Mesodermal cell (in vitro differentiated cells): ENCODE results near the gene LIAS.

Experiments used
- H3K27ac ChIP-seq: 2 replicates; pipeline ENCODE4 v1.7.0; 2013; ENCODE audit warnings: mild to moderate bottlenecking, low read depth, low read length, moderate library complexity; ENCODE audit not compliant: severe bottlenecking
- H3K36me3 ChIP-seq: 2 replicates; pipeline ENCODE4 v1.7.1; 2013; ENCODE audit warnings: mild to moderate bottlenecking, low read length, moderate library complexity; ENCODE audit not compliant: control insufficient read depth, insufficient read depth
- H3K4me1 ChIP-seq: one replicate; pipeline ENCODE4 v1.7.1; 2013; ENCODE audit warnings: mild to moderate bottlenecking, low read length; ENCODE audit not compliant: insufficient read depth, control insufficient read depth, poor library complexity, severe bottlenecking
- H3K4me3 ChIP-seq: 2 replicates; pipeline ENCODE4 v1.7.0; 2013; ENCODE audit warnings: low read length, control low read depth, mild to moderate bottlenecking; ENCODE audit not compliant: insufficient read depth, poor library complexity, severe bottlenecking; ENCODE audit errors: extremely low read depth
- H3K9me3 ChIP-seq: 2 replicates; pipeline ENCODE4 v1.7.1; 2013; ENCODE audit warnings: mild to moderate bottlenecking, low read length, moderate library complexity; ENCODE audit not compliant: control insufficient read depth
- WGBS, 2 experiments: methylation state at CpG; one replicate each; pipeline ENCODE4 v1.1.5; 2013; ENCODE audit warnings: missing lambda C conversion rate in 2 of 2; ENCODE audit not compliant: insufficient coverage in 2 of 2; 5-methylcytosine and 5-hydroxymethylcytosine counted together

LIAS gene

DNA sequence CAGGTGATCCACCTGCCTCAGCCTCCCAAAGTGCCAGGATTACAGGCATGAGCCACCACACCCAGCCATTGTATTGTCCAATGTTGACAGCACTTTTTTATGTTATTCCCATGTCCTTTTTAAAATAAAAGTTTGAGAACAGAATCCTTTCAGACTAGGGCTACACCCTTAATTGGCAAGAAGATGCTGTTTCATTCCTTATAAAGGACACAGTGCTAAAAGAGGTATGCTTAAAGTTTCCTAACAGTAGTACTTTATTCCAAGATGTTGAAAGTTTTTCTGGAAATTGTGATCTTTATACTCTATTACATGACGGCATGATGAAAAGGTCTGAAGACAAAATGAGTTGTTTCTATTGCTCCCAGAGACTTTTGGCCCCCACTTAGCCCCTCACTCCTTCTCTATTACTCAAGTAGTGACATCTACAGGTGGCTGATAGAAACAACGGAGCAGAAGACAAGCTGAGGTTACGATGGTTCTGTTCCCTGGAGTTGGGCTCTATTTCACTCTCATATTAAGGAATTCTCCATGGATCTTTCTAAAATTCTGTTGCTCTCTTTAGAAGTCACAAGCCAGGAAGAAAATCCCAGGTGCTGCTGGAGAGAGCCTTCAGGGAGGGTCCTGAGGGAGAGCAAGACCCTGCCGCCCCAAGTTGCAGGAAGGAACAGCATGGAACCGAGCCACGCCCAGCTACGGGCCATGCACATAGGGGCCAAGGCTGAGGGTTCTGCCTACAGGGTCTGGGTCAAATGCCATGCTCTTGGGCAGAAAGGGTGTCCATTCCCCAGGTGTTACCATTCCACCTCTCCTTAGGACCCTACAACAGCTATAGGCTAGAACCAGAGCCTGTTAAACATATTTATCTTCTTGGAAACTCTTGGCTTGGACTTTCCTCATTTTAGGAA is 22.9 kb upstream of the LIAS start:
- Histone ChIP-seq H3K4me1 (no peaks in the 10 kb centered on the region), H3K4me3 (no peak overlapping the region)
- WGBS, 2 experiments: 72 to 75% methylated on average over 4 to 6 of the region's 7 CpGs

GRCh38 chr4:39441593-39441992 is 17.3 kb upstream of the LIAS start:
- no peaks in the 10 kb centered on the region for H3K9me3 ChIP-seq
- no peaks in the 10 kb centered on the region for H3K4me1 ChIP-seq
- 100% methylated on average over 1 of the region's 2 CpGs for WGBS, 2 experiments
- no peaks in the 10 kb centered on the region for H3K36me3 ChIP-seq
- no peak overlapping the region for H3K4me3 ChIP-seq
- H3K27ac ChIP-seq: no peak overlapping the region

More for the DNA sequence above, 22.9 kb upstream of the LIAS start:
- no peak overlapping the region for H3K27ac ChIP-seq
- H3K36me3 ChIP-seq: no peaks in the 10 kb centered on the region
- H3K9me3 ChIP-seq: no peaks in the 10 kb centered on the region

DNA sequence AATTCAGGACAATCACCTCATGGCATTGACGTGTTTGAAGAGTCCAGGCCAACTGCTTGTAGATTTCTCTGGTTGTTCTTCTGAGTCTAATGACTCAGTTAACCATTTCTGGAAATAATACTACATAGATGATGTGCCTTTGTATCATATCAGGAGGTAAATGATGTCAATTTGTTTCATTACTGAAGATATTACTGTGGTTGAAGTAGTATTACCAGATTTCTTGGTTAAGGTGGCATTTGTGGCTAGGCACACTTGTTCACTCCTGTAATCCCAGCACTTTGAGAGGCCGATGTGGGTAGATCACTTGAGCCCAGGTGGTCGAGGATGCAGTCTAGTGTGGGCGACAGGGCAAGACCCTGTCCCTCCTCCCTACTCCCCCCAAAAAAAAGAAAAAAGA is 15.9 kb upstream of the LIAS start:
- 86% methylated on average over 1 of the region's 4 CpGs; no CpG with 5 or more reads in 1 of the 2 experiments for WGBS, 2 experiments
- H3K9me3 ChIP-seq: no peaks in the 10 kb centered on the region
- H3K27ac ChIP-seq: no peak overlapping the region
- H3K4me3 ChIP-seq: no peak overlapping the region
- H3K4me1 ChIP-seq: no peaks in the 10 kb centered on the region
- H3K36me3 ChIP-seq: peaks cover 7% of the 10 kb centered on the region

GRCh38 chr4:39446483-39446841 is 12.4 kb upstream of the LIAS start:
- no peak overlapping the region for H3K27ac ChIP-seq
- whole genome bisulfite sequencing, 2 experiments: 96 to 97% methylated on average over 16 to 20 of the region's 20 CpGs
- no peaks in the 10 kb centered on the region for H3K4me1 ChIP-seq
- no peak overlapping the region for H3K4me3 ChIP-seq
- peaks cover 25% of the 10 kb centered on the region for H3K36me3 ChIP-seq
- H3K9me3 ChIP-seq: no peaks in the 10 kb centered on the region

GRCh38 chr4:39446842-39447573 is 11.8 kb upstream of the LIAS start:
- Histone ChIP-seq H3K4me3 (no peak overlapping the region), H3K9me3 (no peaks in the 10 kb centered on the region), H3K36me3 (peaks cover 31% of the 10 kb centered on the region), H3K4me1 (no peaks in the 10 kb centered on the region), H3K27ac (no peak overlapping the region)
- 88 to 94% methylated on average over 60 to 61 of the region's 61 CpGs for WGBS, 2 experiments

GRCh38 chr4:39450618-39451017 is 8.2 kb upstream of the LIAS start:
- peaks cover 66% of the 10 kb centered on the region for H3K36me3 ChIP-seq
- WGBS, 2 experiments: 80 to 88% methylated on average over 1 to 2 of the region's 2 CpGs

GRCh38 chr4:39451423-39452023 is 7.3 kb upstream of the LIAS start:
- H3K4me1 ChIP-seq: peaks cover 4% of the 10 kb centered on the region
- H3K4me3 ChIP-seq: no peak overlapping the region
- peaks cover 75% of the 10 kb centered on the region for H3K36me3 ChIP-seq
- H3K27ac ChIP-seq: peak overlapping the region; percentile 1
- no peaks in the 10 kb centered on the region for H3K9me3 ChIP-seq
- WGBS, 2 experiments: 92 to 96% methylated on average over 3 to 5 of the region's 6 CpGs

More at GRCh38 chr4:39450618-39451017, 8.2 kb upstream of the LIAS start:
- H3K4me1 ChIP-seq: no peaks in the 10 kb centered on the region
- no peaks in the 10 kb centered on the region for H3K9me3 ChIP-seq
- H3K4me3 ChIP-seq: no peak overlapping the region
- H3K27ac ChIP-seq: peak overlapping the region; percentile 1

GRCh38 chr4:39452153-39452859 is 6.5 kb upstream of the LIAS start:
- WGBS, 2 experiments: 99 to 100% methylated on average over 5 to 6 of the region's 6 CpGs

DNA sequence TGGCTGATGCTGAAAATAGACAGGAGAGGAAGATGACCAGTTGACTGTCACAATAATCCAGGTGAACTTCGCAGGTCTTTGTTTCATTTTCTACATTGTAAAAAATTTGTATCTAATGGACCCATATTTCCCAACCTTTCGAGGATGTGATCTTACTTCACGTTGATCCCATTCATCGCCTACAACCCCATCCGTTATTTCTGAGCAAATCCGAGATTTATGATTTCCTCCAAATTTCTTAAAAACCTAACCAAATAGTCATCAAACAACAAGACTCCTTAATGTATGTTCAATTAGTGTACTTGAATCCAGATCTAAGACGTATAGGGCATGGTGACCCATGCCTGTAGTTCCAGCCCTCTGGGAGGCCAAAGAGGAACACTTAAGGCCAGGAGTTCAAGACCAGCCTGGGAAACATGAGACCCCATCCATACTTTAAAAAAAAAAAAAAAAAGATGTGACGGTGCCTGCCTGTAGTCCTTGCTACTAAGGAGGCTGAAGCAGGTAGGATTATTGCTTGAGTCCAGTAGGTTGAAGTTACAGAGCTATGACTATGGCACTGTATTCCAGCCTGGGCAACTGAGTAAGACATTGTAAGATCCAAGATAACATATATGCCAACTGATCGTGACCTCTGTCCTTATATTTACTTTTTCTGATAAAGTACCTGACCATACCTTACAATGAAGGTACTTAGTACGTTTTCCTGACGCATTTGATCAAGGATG is 5.8 kb upstream of the LIAS start:
- Histone ChIP-seq H3K36me3 (peaks cover 84% of the 10 kb centered on the region), H3K4me1 (peaks cover 11% of the 10 kb centered on the region), H3K9me3 (no peaks in the 10 kb centered on the region), H3K4me3 (no peak overlapping the region), H3K27ac (no peak overlapping the region)
- WGBS, 2 experiments: 95 to 100% methylated on average over 4 of the region's 11 CpGs

More at GRCh38 chr4:39452153-39452859, 6.5 kb upstream of the LIAS start:
- H3K36me3 ChIP-seq: peaks cover 81% of the 10 kb centered on the region
- no peaks in the 10 kb centered on the region for H3K9me3 ChIP-seq
- H3K4me3 ChIP-seq: no peak overlapping the region
- no peak overlapping the region for H3K27ac ChIP-seq
- peaks cover 11% of the 10 kb centered on the region for H3K4me1 ChIP-seq

GRCh38 chr4:39453738-39454137 is 5.1 kb upstream of the LIAS start:
- WGBS, 2 experiments: 90% methylated on average over 2 of the region's 2 CpGs; no CpG with 5 or more reads in 1 of the 2 experiments
- H3K27ac ChIP-seq: no peak overlapping the region
- peaks cover 11% of the 10 kb centered on the region for H3K4me1 ChIP-seq
- H3K36me3 ChIP-seq: peaks cover 83% of the 10 kb centered on the region
- H3K9me3 ChIP-seq: no peaks in the 10 kb centered on the region
- H3K4me3 ChIP-seq: no peak overlapping the region
